Keratinocyte (primary cell): ENCODE measurements around the gene RASA1.

ENCODE experiments used
- CTCF ChIP-seq, 3 experiments: IDR thresholded peaks in 1 of 3; conservative IDR thresholded peaks in 1 of 3; optimal IDR thresholded peaks in 1 of 3; 2 replicates in 2 of 3; 3 replicates in 1 of 3; pipeline versions ENCODE3 to v1.5.1; 2011; ENCODE audit warnings: low read length in 3 of 3, mild to moderate bottlenecking in 3 of 3, moderate library complexity in 2 of 3, control low read depth in 1 of 3, inconsistent platforms in 1 of 3; ENCODE audit not compliant: insufficient read depth in 2 of 3; ENCODE audit errors: extremely low read depth in 1 of 3
- EZH2 ChIP-seq: IDR thresholded peaks from one replicate; pipeline ENCODE4 v1.6.1; 2012; ENCODE audit warnings: inconsistent platforms, mild to moderate bottlenecking, low read length, moderate library complexity

GRCh38 chr5:87361031-87361445 lies 93.4 kb downstream of the RASA1 start:
- TF ChIP-seq CTCF (optimal IDR thresholded peaks at IDR 0.05 in 1 of 3, IDR thresholded peaks at IDR 0.05 in 1 of 3, conservative IDR thresholded peaks at IDR 0.05 in 1 of 3; ENCODE audit: extremely low read depth in 1 of 3, insufficient read depth in 2 of 3, low read length in 3 of 3), result no peak
- no peak for TF ChIP-seq EZH2
